ENCODE results near the gene EIF2AK2.

GRCh38 chr2:37091873-37092272 is 64.9 kb downstream of the EIF2AK2 start:
- TF ChIP-seq POLR2A (IDR thresholded peaks at IDR 0.05) (no peak), CTCF (IDR thresholded peaks at IDR 0.05) (no peak), POLR2AphosphoS5 (IDR thresholded peaks at IDR 0.05; ENCODE audit: insufficient read depth in 1 of 2, low read depth in 1 of 2) (no peak)
